Lower leg skin (tissue), 4 donors: ENCODE measurements around the gene RBM20. TPM values are rescaled to one million over a fixed set of nuclear protein-coding genes. Genes with fewer than 3 reads are reported as not detected.

ENCODE experiments used
- DNase-seq, 2 donors: peaks; one replicate each; pipeline ENCODE4 v3.0.0-alpha.2; 2019; ENCODE audit warnings: low spot score in 2 of 2
- H3K4me3 ChIP-seq: fragments of 200-600 bp; sonication (generic); 2 replicates; pipeline ENCODE4 v1.5.1; 2017; ENCODE audit warnings: mild to moderate bottlenecking, low read depth; ENCODE audit not compliant: poor library complexity, severe bottlenecking
- CTCF ChIP-seq, 3 donors: fragments of 450-650 bp; IDR thresholded peaks; one replicate each; pipeline ENCODE4 v1.5.1; 2016; ENCODE audit warnings: antibody characterized with exemption in 3 of 3, mild to moderate bottlenecking in 3 of 3, moderate library complexity in 2 of 3
- POLR2A ChIP-seq, 2 donors: fragments of 450-650 bp; IDR thresholded peaks; one replicate each; pipeline ENCODE4 v1.6.1; 2016 to 2017; ENCODE audit warnings: antibody characterized with exemption in 2 of 2, mild to moderate bottlenecking in 1 of 2, moderate library complexity in 1 of 2
- WGBS, 2 donors: methylation state at CpG; one replicate each; pipeline ENCODE4 v1.1.5; 2018; 5-methylcytosine and 5-hydroxymethylcytosine counted together
- intact Hi-C: fragments of 100-400 bp; cut with DNase I; formaldehyde crosslinking; loops from one replicate; pipeline ENCODE4 v1.15.0; 2023; ENCODE audit warnings: low total_unique reads
- total RNA-seq, 4 donors: library from RNA; depleted of rRNA; stranded (reverse); fragments of >200 nt; gene quantifications; one replicate each; pipeline ENCODE4 v1.1.0, GENCODE V29; 2016

Gene RBM20
- total RNA-seq, 4 donors from 2014 or later, result 0.66 to 6.2 (median 3.5) TPM

GRCh38 chr10:110613996-110614495 is 30.1 kb upstream of the RBM20 start:
- WGBS, 2 donors, result 89% methylated on average over 9 of the region's 9 CpGs

DNA sequence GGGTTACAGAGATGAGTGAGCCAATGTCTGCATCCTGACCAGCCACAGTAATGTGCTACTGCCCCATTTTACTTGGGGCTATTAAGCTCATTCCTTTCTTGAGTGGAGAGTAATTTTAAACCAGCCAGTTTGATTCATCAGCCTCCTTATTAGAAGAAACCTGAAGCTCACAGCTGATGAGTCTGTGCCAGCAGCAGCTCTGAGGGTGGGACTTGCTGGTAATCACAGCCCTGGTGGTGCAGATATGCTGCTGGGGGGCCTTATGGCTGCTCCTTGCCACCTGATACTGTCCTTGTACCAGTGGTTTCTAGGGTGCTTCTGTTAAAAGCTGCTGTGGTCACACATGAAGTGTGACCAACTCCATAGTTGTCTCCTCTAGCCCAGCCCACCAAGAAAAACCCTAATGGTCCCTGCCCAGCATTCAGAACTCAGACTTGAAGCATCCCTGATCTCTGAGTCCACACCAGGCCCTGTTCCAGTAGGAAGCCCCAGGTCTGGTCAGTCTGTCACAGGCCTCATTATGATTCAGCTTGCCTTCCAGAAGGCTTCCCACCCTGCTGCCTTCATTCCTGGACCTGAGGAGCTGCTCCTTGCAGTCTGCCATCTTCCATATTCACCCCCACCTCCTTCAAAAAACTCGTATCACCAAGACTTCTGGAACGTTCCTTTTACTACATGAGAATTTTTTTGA is 28.9 kb upstream of the RBM20 start:
- WGBS, 2 donors, result 82 to 84% methylated on average over 2 of the region's 2 CpGs
- TF ChIP-seq POLR2A (IDR thresholded peaks at IDR 0.05) (no peak), CTCF (IDR thresholded peaks at IDR 0.05) (no peak)
- intact Hi-C loops, result loop anchor here (10.0 kb wide), 1 partner anchor 120 kb away; no protein-coding TSS in a partner anchor
- DNase-seq, result no peak
- H3K4me3 ChIP-seq, result no peak overlapping the region

More at GRCh38 chr10:110613996-110614495, 30.1 kb upstream of the RBM20 start:
- intact Hi-C loops, result loop anchor here (10.0 kb wide), 1 partner anchor 121 kb away; no protein-coding TSS in a partner anchor
- H3K4me3 ChIP-seq, result no peak overlapping the region
- no peak for DNase-seq
- TF ChIP-seq POLR2A (IDR thresholded peaks at IDR 0.05) (no peak), CTCF (IDR thresholded peaks at IDR 0.05) (no peak)

DNA sequence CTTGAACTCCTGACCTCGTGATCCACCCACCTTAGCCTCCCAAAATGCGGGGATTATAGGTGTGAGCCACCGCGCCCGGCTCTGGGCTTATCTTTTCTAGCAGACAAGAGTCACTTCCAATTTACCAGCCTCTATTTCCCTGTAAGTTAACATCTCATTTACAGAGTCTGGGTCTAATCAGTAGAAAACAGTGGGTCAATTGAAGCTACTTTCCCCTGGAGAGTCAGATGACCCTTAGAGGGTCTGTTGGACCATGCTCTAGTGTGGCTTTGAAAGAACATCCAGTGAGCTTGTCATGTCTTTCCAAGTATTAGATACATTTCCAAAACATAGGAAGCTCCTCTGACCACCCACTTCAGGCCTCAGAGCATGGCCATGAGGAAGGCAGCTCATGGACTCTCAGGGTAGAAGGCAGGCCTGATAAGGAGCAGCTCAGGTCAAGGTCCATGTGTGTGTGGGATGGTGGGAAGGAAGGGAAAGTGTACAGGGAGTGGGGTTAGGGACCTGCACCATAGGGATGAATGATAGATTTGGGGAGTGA is 27.6 kb upstream of the RBM20 start:
- DNase-seq, result no peak
- no peak overlapping the region for H3K4me3 ChIP-seq
- intact Hi-C loops, result loop anchor here (10.0 kb wide), 1 partner anchor 118 kb away; no protein-coding TSS in a partner anchor
- TF ChIP-seq CTCF (IDR thresholded peaks at IDR 0.05) (no peak), POLR2A (IDR thresholded peaks at IDR 0.05) (no peak)
- WGBS, 2 donors, result 93 to 97% methylated on average over 5 of the region's 5 CpGs

DNA sequence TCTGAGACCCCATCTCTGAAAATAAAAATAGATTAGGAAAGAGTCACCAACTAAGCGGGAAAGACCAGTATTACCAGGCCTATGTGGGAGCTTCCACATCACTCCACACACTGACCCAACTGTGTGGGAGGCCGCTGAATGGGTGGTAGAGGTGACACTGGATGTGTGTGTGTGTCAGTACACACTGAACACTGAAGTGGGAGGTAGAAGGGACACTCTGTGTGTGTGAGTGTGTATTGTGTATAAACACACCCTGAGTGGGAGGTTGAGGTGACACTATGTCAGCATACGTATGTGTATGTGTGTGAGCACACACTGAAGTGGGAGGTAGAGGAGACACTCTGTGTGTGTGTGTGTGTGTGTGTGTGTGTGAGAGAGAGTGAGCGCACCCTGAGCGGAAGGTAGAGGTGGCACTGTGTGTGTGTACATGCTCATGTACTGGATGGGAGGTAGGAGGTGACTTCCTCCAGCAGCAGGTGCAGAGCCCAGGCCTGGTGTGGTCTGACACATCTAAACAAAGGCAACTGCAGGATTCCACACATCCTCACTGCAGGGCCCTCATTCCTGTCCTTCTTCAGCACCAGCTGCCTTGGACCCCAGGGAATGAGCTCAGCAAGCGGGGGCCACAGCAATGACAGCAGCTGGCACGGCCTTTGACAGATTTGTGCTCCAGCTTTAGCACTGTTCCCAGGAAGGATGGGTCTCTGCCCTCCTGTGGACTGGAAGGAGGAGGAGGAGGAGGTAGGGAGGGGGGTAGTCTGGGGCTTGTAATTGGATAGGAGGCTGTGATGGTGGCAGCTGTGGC is 26.5 kb upstream of the RBM20 start:
- TF ChIP-seq POLR2A (IDR thresholded peaks at IDR 0.05) (no peak), CTCF (IDR thresholded peaks at IDR 0.05) (no peak)
- no peak for DNase-seq
- WGBS, 2 donors, result 91 to 92% methylated on average over 7 of the region's 7 CpGs
- intact Hi-C loops, result loop anchor here (10.0 kb wide), 1 partner anchor 117 kb away; no protein-coding TSS in a partner anchor
- no peak overlapping the region for H3K4me3 ChIP-seq

GRCh38 chr10:110618230-110618610 is 25.9 kb upstream of the RBM20 start:
- DNase-seq, result no peak

More at GRCh38 chr10:110618230-110618610, 25.9 kb upstream of the RBM20 start:
- no peak for TF ChIP-seq CTCF (IDR thresholded peaks at IDR 0.05)
- TF ChIP-seq POLR2A (IDR thresholded peaks at IDR 0.05), result no peak
- intact Hi-C loops, result loop anchor here (10.0 kb wide), 1 partner anchor 117 kb away; no protein-coding TSS in a partner anchor
- WGBS, 2 donors, result 58 to 65% methylated on average over 5 of the region's 5 CpGs
- H3K4me3 ChIP-seq, result no peak overlapping the region
